Natural killer cell treated with Interleukin-12 subunit alpha and Interleukin-12 subunit beta and Interleukin-15 and Interleukin-18, amount 100 ng/mL, for 72 hours (primary cell): Measurements from ENCODE around the gene OR2M4. TPM values are rescaled to one million over a fixed set of nuclear protein-coding genes. Genes with fewer than 3 reads are reported as not detected.

Experiments used
- ATAC-seq, 2 donors: fragments of 150-1000 bp; cut with Tn5 transposase in 1 of 2; sonication (Bioruptor Pico), chemical (Tn5 transposase) in 1 of 2; 2 replicates each; pipeline ENCODE4 v1.10.0; 2021
- DNase-seq: peaks from one replicate; pipeline ENCODE4 v3.0.0; 2022; ENCODE audit warnings: low spot score
- H3K27ac Mint-ChIP-seq, 2 donors: 1 replicate in 1 of 2; 2 replicates in 1 of 2; pipeline ENCODE4 v1.8.0; 2022; ENCODE audit warnings: mixed read lengths in 2 of 2, mild to moderate bottlenecking in 1 of 2, moderate library complexity in 1 of 2
- H3K27me3 Mint-ChIP-seq, 2 donors: 1 replicate in 1 of 2; 2 replicates in 1 of 2; pipeline ENCODE4 v1.8.0; 2022; ENCODE audit warnings: mixed read lengths in 2 of 2
- H3K36me3 Mint-ChIP-seq: one replicate; pipeline ENCODE4 v1.8.0; 2022; ENCODE audit warnings: mixed read lengths
- H3K4me1 Mint-ChIP-seq, 2 donors: 1 replicate in 1 of 2; 2 replicates in 1 of 2; pipeline ENCODE4 v1.8.0; 2022; ENCODE audit warnings: low read depth in 2 of 2, mixed read lengths in 2 of 2, mild to moderate bottlenecking in 1 of 2
- H3K4me3 Mint-ChIP-seq: one replicate; pipeline ENCODE4 v1.8.0; 2022; ENCODE audit warnings: mixed read lengths
- H3K9me3 Mint-ChIP-seq: 2 replicates; pipeline ENCODE4 v1.8.0; 2022; ENCODE audit warnings: mixed read lengths
- total RNA-seq, 2 donors: library from RNA; stranded (reverse); gene quantifications; one replicate each; pipeline ENCODE4 v1.2.3, GENCODE V29; 2022

OR2M4 gene
- total RNA-seq, 2 donors from 2014 or later, result not detected

DNA sequence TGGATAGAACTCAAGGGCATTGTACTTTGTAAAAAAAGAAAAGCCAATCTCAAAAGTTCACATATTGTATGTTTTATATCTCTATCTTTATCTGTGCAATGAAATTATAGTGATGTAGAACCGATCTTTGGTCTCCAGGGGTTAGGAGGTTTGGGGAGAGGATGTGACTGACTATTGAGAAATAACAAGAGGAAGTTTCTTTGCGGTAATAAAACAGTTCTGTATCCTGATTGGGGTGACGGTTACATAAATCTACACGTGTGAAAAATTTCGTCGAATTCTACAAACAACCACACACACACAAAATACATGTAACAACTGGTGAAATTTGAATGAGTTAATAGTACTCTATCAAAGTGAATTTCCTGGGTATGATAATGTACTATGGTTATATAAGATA lies 57.2 kb downstream of the OR2M4 start:
- no peak for DNase-seq
- H3K36me3 Mint-ChIP-seq, result peaks cover 4% of the 10 kb centered on the region
- H3K4me1 Mint-ChIP-seq, result no peaks in the 10 kb centered on the region
- H3K9me3 Mint-ChIP-seq, result peaks cover 13% of the 10 kb centered on the region
- no peak for ATAC-seq
- H3K27me3 Mint-ChIP-seq, result no peaks in the 10 kb centered on the region
- no peak overlapping the region for H3K4me3 Mint-ChIP-seq
- no peak overlapping the region for H3K27ac Mint-ChIP-seq

Other genes starting within 250 kb of the OR2M4 start
- gene OR2L5, start 217.8 kb upstream of the OR2M4 start, total RNA-seq, result not detected
- gene OR2L2, start 201.3 kb upstream of the OR2M4 start, total RNA-seq, result under 1 TPM; 0.12 to 0.17 TPM
- not detected for gene OR2L3, start 184.6 kb upstream of the OR2M4 start, total RNA-seq
- gene OR2L13, start 136.2 kb upstream of the OR2M4 start, total RNA-seq, result not detected
- not detected for gene OR2M5, start 86.3 kb upstream of the OR2M4 start, total RNA-seq
- not detected for gene OR2M2, start 56.6 kb upstream of the OR2M4 start, total RNA-seq
- not detected for gene OR2M3, start 34.2 kb upstream of the OR2M4 start, total RNA-seq
- gene OR2T33, start 46.6 kb downstream of the OR2M4 start, total RNA-seq, result not detected
- gene OR2T12, start 72.0 kb downstream of the OR2M4 start, total RNA-seq, result not detected
- not detected for gene OR2M7, start 93.2 kb downstream of the OR2M4 start, total RNA-seq
- not detected for gene OR14C36, start 117.4 kb downstream of the OR2M4 start, total RNA-seq
- not detected for gene OR2T4, start 130.2 kb downstream of the OR2M4 start, total RNA-seq
- not detected for gene OR2T6, start 144.3 kb downstream of the OR2M4 start, total RNA-seq
- not detected for gene OR2T1, start 171.6 kb downstream of the OR2M4 start, total RNA-seq
- gene OR2T2, start 214.2 kb downstream of the OR2M4 start, total RNA-seq, result not detected
- gene OR2T3, start 241.9 kb downstream of the OR2M4 start, total RNA-seq, result under 1 TPM in 1 of 2 donors, not detected in 1; 0.47 TPM